Measurements from ENCODE around the gene UBE3B. TPM values are rescaled to one million over a fixed set of nuclear protein-coding genes. Genes with fewer than 3 reads are reported as not detected.

The UBE3B gene
- total RNA-seq, 2 donors from 2014 or later = 32.0 to 39.8 TPM

DNA sequence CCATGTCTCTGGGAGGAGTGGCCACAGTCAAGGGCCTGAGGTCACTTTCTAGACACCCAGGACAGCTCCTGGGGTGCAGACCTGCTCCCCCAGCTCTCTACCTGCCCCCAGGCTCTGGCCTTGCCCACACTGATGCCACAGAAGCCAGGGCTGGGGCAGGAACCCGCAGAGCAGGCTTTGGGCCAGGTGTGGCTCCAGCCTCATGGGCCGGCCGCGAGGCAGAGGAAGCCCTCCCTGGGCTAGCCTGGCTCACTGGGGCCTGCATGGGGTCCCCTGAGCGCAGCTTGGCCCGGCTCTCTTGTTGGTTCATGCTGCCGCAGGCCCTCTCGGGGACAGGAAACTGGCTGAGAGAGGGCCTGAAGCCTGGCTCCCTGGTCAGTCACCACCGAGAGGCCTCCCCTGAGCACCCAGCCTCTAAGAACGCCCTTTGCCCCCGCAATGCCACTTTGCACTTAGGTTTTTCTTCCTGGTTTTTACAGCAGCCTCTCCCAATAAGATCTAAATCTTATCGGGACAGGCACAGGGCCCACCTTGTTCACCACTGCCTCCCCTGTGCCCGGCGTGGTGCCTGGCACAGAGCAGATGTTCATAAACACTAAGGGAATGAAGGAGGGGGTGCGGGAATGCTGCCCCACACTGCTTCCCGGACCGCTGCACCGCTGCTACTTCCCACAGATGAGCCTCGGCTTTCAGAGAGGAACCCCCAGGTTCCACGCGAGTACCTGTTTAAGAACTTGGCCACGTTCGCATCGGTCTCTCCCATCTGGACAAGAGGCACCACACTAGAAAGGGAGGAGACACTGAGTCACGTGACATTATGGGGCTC is 81.2 kb downstream of the UBE3B start:
- no peak for DNase-seq
- Histone ChIP-seq H3K4me1 (ENCODE audit: control insufficient read depth, insufficient read depth, low read length) (no peaks in the 10 kb centered on the region), H3K9ac (ENCODE audit: extremely low read depth, low read length, poor library complexity, severe bottlenecking) (no peak overlapping the region), H3K27ac (ENCODE audit: low read depth, low read length) (no peak overlapping the region), H3K4me3 (ENCODE audit: low read length) (no peak overlapping the region), H3K36me3 (ENCODE audit: control insufficient read depth, insufficient read depth, low read length) (no peaks in the 10 kb centered on the region), H3K27me3 (ENCODE audit: control insufficient read depth, insufficient read depth, low read length, poor library complexity, severe bottlenecking) (no peaks in the 10 kb centered on the region), H3K9me3 (ENCODE audit: control insufficient read depth, low read length) (no peaks in the 10 kb centered on the region)
- WGBS, 2 experiments (ENCODE audit: insufficient coverage in 1 of 2, insufficient read length in 1 of 2) = 91 to 97% methylated on average over 17 to 25 of the region's 25 CpGs
- H3K4me3 Mint-ChIP-seq = no peak overlapping the region
- peaks cover 4% of the 10 kb centered on the region for H3K9me3 Mint-ChIP-seq
- peaks cover 11% of the 10 kb centered on the region for H3K36me3 Mint-ChIP-seq (ENCODE audit: low read depth)
- peak overlapping the region; percentile 36 for H3K27ac Mint-ChIP-seq
- peaks cover 2% of the 10 kb centered on the region for H3K27me3 Mint-ChIP-seq (ENCODE audit: insufficient read depth)
- no peak for TF ChIP-seq CTCF (conservative IDR thresholded peaks at IDR 0.05)
- no peaks in the 10 kb centered on the region for H3K4me1 Mint-ChIP-seq

- no peak overlapping the region for H3K4me3 ChIP-seq (ENCODE audit: low read length)
- Mint-ChIP-seq H3K27ac (peak overlapping the region; percentile 36), H3K27me3 (ENCODE audit: insufficient read depth) (peaks cover 1% of the 10 kb centered on the region)
Measured at GRCh38 chr12:109559200-109559505, 81.7 kb downstream of the UBE3B start.

DNA sequence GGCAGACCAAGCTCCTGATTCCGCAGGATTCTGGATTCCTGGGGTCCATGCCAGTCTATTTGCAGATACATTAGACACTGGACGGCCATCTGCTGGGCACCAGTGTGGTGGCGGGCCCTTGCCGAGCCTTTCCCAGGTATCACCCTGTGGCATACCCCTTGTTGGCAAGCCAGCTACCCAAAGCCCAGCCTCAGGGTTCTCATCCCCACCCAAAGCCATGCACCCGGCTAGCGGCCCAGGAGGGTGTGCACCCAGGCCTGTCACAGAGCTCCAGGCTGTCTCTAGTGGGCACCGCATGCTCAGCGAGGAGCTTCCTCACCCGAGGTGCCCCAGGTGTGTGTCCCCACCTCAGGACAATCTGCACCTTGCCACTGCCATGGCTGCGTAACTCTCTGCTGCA is 82.2 kb downstream of the UBE3B start:
- Mint-ChIP-seq H3K9me3 (peaks cover 4% of the 10 kb centered on the region), H3K27ac (no peak overlapping the region), H3K36me3 (ENCODE audit: low read depth) (peaks cover 11% of the 10 kb centered on the region), H3K27me3 (ENCODE audit: insufficient read depth) (no peaks in the 10 kb centered on the region), H3K4me3 (no peak overlapping the region), H3K4me1 (no peaks in the 10 kb centered on the region)
- Histone ChIP-seq H3K9ac (ENCODE audit: extremely low read depth, low read length, poor library complexity, severe bottlenecking) (no peak overlapping the region), H3K36me3 (ENCODE audit: control insufficient read depth, insufficient read depth, low read length) (peaks cover 2% of the 10 kb centered on the region), H3K4me3 (ENCODE audit: low read length) (no peak overlapping the region), H3K4me1 (ENCODE audit: control insufficient read depth, insufficient read depth, low read length) (no peaks in the 10 kb centered on the region), H3K27me3 (ENCODE audit: control insufficient read depth, insufficient read depth, low read length, poor library complexity, severe bottlenecking) (no peaks in the 10 kb centered on the region), H3K9me3 (ENCODE audit: control insufficient read depth, low read length) (no peaks in the 10 kb centered on the region), H3K27ac (ENCODE audit: low read depth, low read length) (no peak overlapping the region)
- WGBS, 2 experiments (ENCODE audit: insufficient coverage in 1 of 2, insufficient read length in 1 of 2) = 95 to 97% methylated on average over 7 to 10 of the region's 10 CpGs
- DNase-seq = no peak
- no peak for TF ChIP-seq CTCF (conservative IDR thresholded peaks at IDR 0.05)

More at GRCh38 chr12:109559200-109559505, 81.7 kb downstream of the UBE3B start:
- Mint-ChIP-seq H3K36me3 (ENCODE audit: low read depth) (peaks cover 11% of the 10 kb centered on the region), H3K4me3 (no peak overlapping the region), H3K4me1 (no peaks in the 10 kb centered on the region), H3K9me3 (peaks cover 4% of the 10 kb centered on the region)
- H3K36me3 ChIP-seq (ENCODE audit: control insufficient read depth, insufficient read depth, low read length) = no peaks in the 10 kb centered on the region
- no peak overlapping the region for H3K9ac ChIP-seq (ENCODE audit: extremely low read depth, low read length, poor library complexity, severe bottlenecking)
- H3K9me3 ChIP-seq (ENCODE audit: control insufficient read depth, low read length) = no peaks in the 10 kb centered on the region
- H3K4me1 ChIP-seq (ENCODE audit: control insufficient read depth, insufficient read depth, low read length) = no peaks in the 10 kb centered on the region
- 95 to 100% methylated on average over 2 to 6 of the region's 6 CpGs for WGBS, 2 experiments (ENCODE audit: insufficient coverage in 1 of 2, insufficient read length in 1 of 2)
- DNase-seq = no peak
- TF ChIP-seq CTCF (conservative IDR thresholded peaks at IDR 0.05) = no peak
- H3K27ac ChIP-seq (ENCODE audit: low read depth, low read length) = no peak overlapping the region
- no peaks in the 10 kb centered on the region for H3K27me3 ChIP-seq (ENCODE audit: control insufficient read depth, insufficient read depth, low read length, poor library complexity, severe bottlenecking)
